PC-3 (cell line): ENCODE results near the gene UBAC2. TPM values are rescaled to one million over a fixed set of nuclear protein-coding genes. Genes with fewer than 3 reads are reported as not detected.

Source experiments
- ATAC-seq: fragments of 200-7000 bp; cut with Tn5 transposase; 2 replicates; pipeline ENCODE4 v1.9.1; 2020; ENCODE audit warnings: mild to moderate bottlenecking, moderate library complexity
- BruUV-seq: library from RNA; stranded (reverse); fragments of 400-500 nt; replicated peaks from 2 replicates; lab custom pipeline; 2021; lab: Mats Ljungman, UMichigan
- CTCF ChIA-PET: fragments of 300-600 bp; sonication (Branson Sonifier 250); formaldehyde crosslinking; loops from one replicate; lab custom pipeline; 2022; ENCODE audit warnings: antibody characterized with exemption; lab: Charles Lee
- POLR2A ChIA-PET: fragments of 300-600 bp; sonication (Branson Sonifier 250); formaldehyde crosslinking; loops from one replicate; lab custom pipeline; 2022; ENCODE audit warnings: antibody characterized with exemption; ENCODE audit not compliant: unreplicated experiment; lab: Charles Lee
- DNase-seq: peaks from one replicate; pipeline ENCODE4 v3.0.0-alpha.2; 2015
- H2AFZ ChIP-seq: fragments of 300-600 bp; sonication (generic); 2 replicates; pipeline ENCODE4 v1.6.0; 2016; ENCODE audit warnings: antibody characterized with exemption, low read length
- H3F3A ChIP-seq: fragments of 300-600 bp; sonication (generic); one replicate; pipeline ENCODE4 v1.6.0; 2017; ENCODE audit warnings: antibody characterized with exemption, low read length, control low read depth, mild to moderate bottlenecking; ENCODE audit not compliant: unreplicated experiment
- H3K27ac ChIP-seq: fragments of 300-600 bp; sonication (generic); 2 replicates; pipeline ENCODE4 v1.5.1; 2016; ENCODE audit warnings: mild to moderate bottlenecking, low read length
- H3K27me3 ChIP-seq: fragments of 300-600 bp; sonication (generic); 2 replicates; pipeline ENCODE4 v1.6.1; 2016; ENCODE audit warnings: low read length, mixed read lengths
- H3K36me3 ChIP-seq: fragments of 300-600 bp; sonication (generic); 2 replicates; pipeline ENCODE4 v1.6.1; 2016; ENCODE audit warnings: low read depth, mixed run types, low read length, mixed read lengths
- H3K4me1 ChIP-seq: fragments of 300-600 bp; sonication (generic); 2 replicates; pipeline ENCODE4 v1.5.1; 2016; ENCODE audit warnings: low read length; ENCODE audit not compliant: insufficient read depth
- H3K4me2 ChIP-seq: fragments of 300-600 bp; sonication (generic); 2 replicates; pipeline ENCODE4 v1.6.0; 2016; ENCODE audit warnings: low read length
- H3K4me3 ChIP-seq: fragments of 300-600 bp; sonication (generic); 2 replicates; pipeline ENCODE4 v1.5.1; 2016; ENCODE audit warnings: mild to moderate bottlenecking, low read length, mixed read lengths
- H3K79me2 ChIP-seq: fragments of 300-600 bp; sonication (generic); 2 replicates; pipeline ENCODE4 v1.6.1; 2017; ENCODE audit warnings: low read length, mixed read lengths
- H3K9ac ChIP-seq: fragments of 300-600 bp; sonication (generic); 2 replicates; pipeline ENCODE4 v1.6.0; 2016; ENCODE audit warnings: mild to moderate bottlenecking, low read length
- H3K9me2 ChIP-seq: fragments of 300-600 bp; sonication (generic); replicated peaks from 2 replicates; pipeline ENCODE4 v1.6.1; 2016; ENCODE audit warnings: mixed run types, low read length, mixed read lengths
- H3K9me3 ChIP-seq: fragments of 300-600 bp; sonication (generic); 2 replicates; pipeline ENCODE4 v1.6.1; 2016; ENCODE audit warnings: low read length, mixed read lengths
- H4K20me1 ChIP-seq: fragments of 300-600 bp; sonication (generic); 2 replicates; pipeline ENCODE4 v1.6.1; 2016; ENCODE audit warnings: low read length, mixed read lengths
- CTCF ChIP-seq: fragments of 300-600 bp; sonication (generic); conservative IDR thresholded peaks from 2 replicates; pipeline ENCODE4 v1.5.1; 2017; ENCODE audit warnings: antibody characterized with exemption, low read depth, mild to moderate bottlenecking, low read length
- EZH2 ChIP-seq: fragments of 300-600 bp; sonication (generic); IDR thresholded peaks from one replicate; pipeline ENCODE4 v1.6.1; 2017; ENCODE audit warnings: antibody characterized with exemption, mild to moderate bottlenecking, low read length; ENCODE audit not compliant: unreplicated experiment
- EZH2phosphoT487 ChIP-seq: fragments of 300-600 bp; sonication (generic); IDR thresholded peaks from 2 replicates; pipeline ENCODE4 v1.6.1; 2018; ENCODE audit warnings: mild to moderate bottlenecking, antibody characterized with exemption, low read length, borderline replicate concordance
- intact Hi-C: fragments of 100-400 bp; cut with micrococcal nuclease; formaldehyde crosslinking; loops from 2 replicates; pipeline ENCODE4 v1.9.0; 2023
- total RNA-seq: library from RNA; depleted of rRNA; stranded (reverse); fragments of >200 nt; gene quantifications from 2 replicates; pipeline ENCODE4 v1.2.3, GENCODE V29; 2014

UBAC2 gene
- total RNA-seq, 1 experiment from 2014 or later = 34.5 TPM

GRCh38 chr13:99281811-99282263 is 81.2 kb downstream of the UBAC2 start:
- BruUV-seq = no TSS peak
- H3K36me3 ChIP-seq = no peaks in the 10 kb centered on the region
- no peak overlapping the region for H3K27ac ChIP-seq
- H3K9me2 ChIP-seq = no peaks in the 10 kb centered on the region
- H3K4me2 ChIP-seq = no peak overlapping the region
- DNase-seq (no peak), ATAC-seq (no peak)
- H3K4me3 ChIP-seq = no peak overlapping the region
- H3K9me3 ChIP-seq = no peaks in the 10 kb centered on the region
- CTCF ChIA-PET = no interaction called here
- intact Hi-C loops = no loop called here
- H2AFZ ChIP-seq = no peak overlapping the region
- H3K27me3 ChIP-seq = no peaks in the 10 kb centered on the region
- H3K79me2 ChIP-seq = no peaks in the 10 kb centered on the region
- no peak overlapping the region for H3K9ac ChIP-seq
- TF ChIP-seq CTCF = no peak
- TF ChIP-seq EZH2phosphoT487 = no peak
- no peak for TF ChIP-seq EZH2
- H3F3A ChIP-seq = no peaks in the 10 kb centered on the region
- H4K20me1 ChIP-seq = no peaks in the 10 kb centered on the region
- H3K4me1 ChIP-seq = no peaks in the 10 kb centered on the region
- POLR2A ChIA-PET = no interaction called here

GRCh38 chr13:99282264-99283231 is 81.9 kb downstream of the UBAC2 start:
- no peaks in the 10 kb centered on the region for H4K20me1 ChIP-seq
- CTCF ChIA-PET = no interaction called here
- no peak overlapping the region for H3K9ac ChIP-seq
- no peak for TF ChIP-seq EZH2
- no peak for TF ChIP-seq EZH2phosphoT487
- TF ChIP-seq CTCF = no peak
- no peaks in the 10 kb centered on the region for H3K4me1 ChIP-seq
- H3K27me3 ChIP-seq = no peaks in the 10 kb centered on the region
- ATAC-seq = no peak
- BruUV-seq = no TSS peak
- H3K4me3 ChIP-seq = no peak overlapping the region
- H3K9me3 ChIP-seq = no peaks in the 10 kb centered on the region
- no peak overlapping the region for H3K27ac ChIP-seq
- H3K9me2 ChIP-seq = no peaks in the 10 kb centered on the region
- intact Hi-C loops = no loop called here
- H2AFZ ChIP-seq = no peak overlapping the region
- H3K36me3 ChIP-seq = no peaks in the 10 kb centered on the region
- POLR2A ChIA-PET = no interaction called here
- DNase-seq = no peak
- no peaks in the 10 kb centered on the region for H3K79me2 ChIP-seq
- H3K4me2 ChIP-seq = no peak overlapping the region
- H3F3A ChIP-seq = no peaks in the 10 kb centered on the region
